ENCODE results near the gene RPL14.

DNA sequence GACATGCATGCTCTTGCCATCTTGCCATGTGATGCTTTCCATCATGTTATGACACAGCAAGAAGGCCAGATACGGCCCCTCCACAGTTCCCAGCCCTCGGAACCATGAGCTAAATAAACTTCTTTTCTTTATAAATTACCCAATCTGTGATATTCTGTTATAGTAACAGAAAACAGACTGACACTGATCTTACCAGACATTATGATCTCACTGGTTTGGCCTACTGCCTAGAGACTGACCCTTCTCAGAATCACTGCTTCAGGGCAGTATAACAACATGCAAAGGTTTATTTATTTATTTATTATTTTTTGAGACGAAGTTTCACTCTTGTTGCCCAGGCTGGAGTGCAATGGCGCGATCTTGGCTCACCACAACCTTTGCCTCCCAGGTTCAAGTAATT, 33.8 kb downstream of the RPL14 start:
- TF ChIP-seq, protein P1, sequence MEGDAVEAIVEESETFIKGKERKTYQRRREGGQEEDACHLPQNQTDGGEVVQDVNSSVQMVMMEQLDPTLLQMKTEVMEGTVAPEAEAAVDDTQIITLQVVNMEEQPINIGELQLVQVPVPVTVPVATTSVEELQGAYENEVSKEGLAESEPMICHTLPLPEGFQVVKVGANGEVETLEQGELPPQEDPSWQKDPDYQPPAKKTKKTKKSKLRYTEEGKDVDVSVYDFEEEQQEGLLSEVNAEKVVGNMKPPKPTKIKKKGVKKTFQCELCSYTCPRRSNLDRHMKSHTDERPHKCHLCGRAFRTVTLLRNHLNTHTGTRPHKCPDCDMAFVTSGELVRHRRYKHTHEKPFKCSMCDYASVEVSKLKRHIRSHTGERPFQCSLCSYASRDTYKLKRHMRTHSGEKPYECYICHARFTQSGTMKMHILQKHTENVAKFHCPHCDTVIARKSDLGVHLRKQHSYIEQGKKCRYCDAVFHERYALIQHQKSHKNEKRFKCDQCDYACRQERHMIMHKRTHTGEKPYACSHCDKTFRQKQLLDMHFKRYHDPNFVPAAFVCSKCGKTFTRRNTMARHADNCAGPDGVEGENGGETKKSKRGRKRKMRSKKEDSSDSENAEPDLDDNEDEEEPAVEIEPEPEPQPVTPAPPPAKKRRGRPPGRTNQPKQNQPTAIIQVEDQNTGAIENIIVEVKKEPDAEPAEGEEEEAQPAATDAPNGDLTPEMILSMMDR (conservative IDR thresholded peaks at IDR 0.05; ENCODE audit: low read length): no peak
- TF ChIP-seq EZH2phosphoT487 (IDR thresholded peaks at IDR 0.05; ENCODE audit: borderline replicate concordance, low read depth, low read length): no peak

Data from OCI-LY7 (cell line).